ENCODE measurements around the gene RSBN1L. TPM values are rescaled to one million over a fixed set of nuclear protein-coding genes. Genes with fewer than 3 reads are reported as not detected.
"Not testable (repeated sequence)": the region's sequence is repeated elsewhere in the genome, so short reads cannot be mapped to it uniquely, and the experiment has no call there.

The RSBN1L gene
- polyA plus RNA-seq (ENCODE audit: insufficient read length in 3 of 3), result 10 to 100 TPM; 31.5 to 33.5 (median 33.5) TPM

- peak; percentile 91 to 95 (median 94) for DNase-seq (ENCODE audit: low read depth in 3 of 3, low spot score in 2 of 3)
These were observed at the start of gene RSBN1L for GRCh38 chr7:77696057-77696642. Gene RSBN1L (plus strand): TSS chr7:77696459. CDS start chr7:77696470, 11 bp downstream.

DNA sequence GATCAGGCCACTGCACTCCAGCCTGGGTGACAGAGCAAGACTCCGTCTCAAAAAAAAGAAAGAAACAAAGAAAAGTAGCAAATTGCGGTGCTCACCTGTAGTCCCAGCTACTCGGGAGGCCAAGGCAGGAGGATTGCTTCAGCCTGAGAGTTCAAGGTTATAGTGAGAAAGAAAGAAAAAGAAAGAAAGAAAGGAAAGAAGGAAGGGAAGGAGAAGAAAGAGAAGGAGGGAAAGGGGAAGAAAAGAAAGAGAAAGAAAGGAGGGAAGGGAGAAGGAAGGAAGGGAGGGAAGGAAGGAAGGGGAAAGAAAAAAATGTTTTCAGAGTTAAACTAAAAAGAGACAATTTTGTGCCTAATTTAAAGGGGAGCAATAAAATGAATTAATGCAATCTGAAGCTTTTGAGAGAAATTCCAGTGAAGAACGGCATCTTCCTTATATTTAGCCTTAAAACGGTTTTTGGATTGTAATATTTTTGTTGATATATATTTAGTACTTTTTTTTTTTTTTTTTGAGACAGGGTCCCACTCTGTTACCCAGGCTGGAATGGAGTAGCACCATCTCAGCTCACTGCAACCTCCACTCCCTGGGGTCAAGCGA, 47.4 kb upstream of the RSBN1L start:
- no peak for DNase-seq (ENCODE audit: low read depth in 3 of 3, low spot score in 2 of 3)

DNA sequence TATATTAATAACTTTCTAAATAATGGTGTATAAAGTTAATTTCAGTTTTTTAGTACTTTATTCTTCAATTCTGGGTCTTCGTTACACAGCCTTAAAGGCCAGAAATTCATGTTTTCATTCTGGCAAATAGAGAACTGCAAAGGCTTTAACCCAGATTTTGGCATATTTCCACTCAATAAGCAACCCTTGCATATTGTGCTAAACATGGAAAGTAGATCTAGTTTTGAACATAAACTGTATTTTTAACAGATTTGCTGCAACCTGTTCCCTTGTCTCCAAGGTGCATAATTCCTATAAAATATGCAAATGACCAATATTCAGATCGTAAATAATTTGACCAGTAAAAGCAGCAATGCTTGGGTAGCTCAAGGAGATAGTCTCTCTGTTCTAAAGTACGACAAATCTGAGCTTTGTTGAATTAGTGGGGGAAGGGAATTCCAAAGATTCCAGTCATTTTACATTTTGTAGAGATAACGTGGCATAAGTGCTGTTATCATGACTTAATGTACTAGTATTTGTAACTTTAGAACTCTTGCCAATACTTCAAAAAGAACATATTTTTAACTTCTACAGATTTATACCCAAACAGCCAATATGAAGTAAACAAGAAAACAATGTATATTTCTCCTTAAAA, 46.4 kb upstream of the RSBN1L start:
- DNase-seq (ENCODE audit: low read depth in 3 of 3, low spot score in 2 of 3), result no peak

DNA sequence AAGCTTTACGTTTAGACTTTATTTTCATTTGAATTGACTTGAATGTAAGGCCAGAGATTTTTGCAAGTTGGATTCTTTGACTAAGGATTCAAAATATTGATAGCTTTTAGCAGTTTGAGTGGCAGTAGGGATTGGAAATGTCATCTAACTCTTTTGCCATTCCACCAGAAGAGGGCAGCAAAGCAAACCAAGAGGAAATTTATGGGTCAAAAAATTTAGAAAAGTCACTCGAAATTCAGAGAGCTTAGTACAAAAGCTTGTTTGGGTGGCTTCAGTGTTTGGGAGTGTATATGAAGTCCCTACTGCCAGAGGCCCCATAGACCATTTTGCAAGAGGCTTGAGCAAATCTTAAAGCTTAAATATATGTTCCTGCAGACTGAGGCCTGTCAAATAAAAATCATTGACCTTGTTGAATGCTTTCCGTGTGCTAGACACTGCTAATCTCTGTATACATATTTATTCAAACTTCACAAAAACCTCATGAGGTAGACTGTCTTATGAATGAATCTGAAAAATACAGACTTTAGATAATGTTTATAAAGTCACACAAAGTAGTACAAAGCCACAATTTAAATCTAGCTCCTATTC, 44.6 kb upstream of the RSBN1L start:
- DNase-seq (ENCODE audit: low read depth in 3 of 3, low spot score in 2 of 3), result no peak

DNA sequence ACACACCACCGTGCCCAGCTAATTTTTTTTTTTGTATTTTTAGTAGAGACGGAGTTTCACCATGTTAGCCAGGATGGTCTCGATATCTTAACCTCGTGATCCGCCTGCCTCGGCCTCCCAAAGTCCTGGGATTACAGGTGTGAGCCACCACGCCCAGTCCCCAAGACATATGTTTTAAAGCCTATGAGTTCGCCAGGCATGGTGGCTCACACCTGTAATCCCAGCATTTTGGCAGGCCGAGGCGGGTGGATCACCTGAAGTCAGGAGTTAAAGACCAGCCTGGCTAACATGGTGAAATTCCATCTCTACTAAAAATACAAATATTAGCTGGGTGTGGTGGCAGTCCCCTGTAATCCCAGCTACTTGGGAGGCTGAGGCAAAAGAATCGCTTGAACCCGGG, 43.4 kb upstream of the RSBN1L start:
- DNase-seq (ENCODE audit: low read depth in 3 of 3, low spot score in 2 of 3), result not testable (repeated sequence)

GRCh38 chr7:77653572-77653971, 42.7 kb upstream of the RSBN1L start:
- no peak for DNase-seq (ENCODE audit: low read depth in 3 of 3, low spot score in 2 of 3)

DNA sequence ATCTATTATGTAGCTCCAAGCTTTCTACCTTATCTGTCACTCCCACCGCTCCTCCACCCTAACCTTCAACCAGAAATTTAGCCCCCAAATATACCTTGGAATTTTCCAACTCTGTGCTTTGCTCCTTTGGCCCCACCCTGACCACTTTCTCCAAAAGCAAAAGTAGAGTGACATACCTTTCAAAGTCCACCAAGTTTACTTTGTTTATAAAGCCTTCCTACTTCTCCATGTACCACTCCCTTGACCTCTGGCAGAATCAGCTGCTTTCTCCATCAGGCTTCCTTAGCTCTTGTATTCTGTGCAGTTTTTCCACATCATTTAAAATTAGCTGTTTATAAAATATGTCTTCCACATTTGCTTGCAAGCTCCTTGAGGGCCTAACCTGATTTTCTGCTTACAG, 40.9 kb upstream of the RSBN1L start:
- no peak for DNase-seq (ENCODE audit: low read depth in 3 of 3, low spot score in 2 of 3)

- DNase-seq (ENCODE audit: low read depth in 3 of 3, low spot score in 2 of 3), result no peak
These were observed 40.3 kb upstream of the RSBN1L start for GRCh38 chr7:77655836-77656455.

DNA sequence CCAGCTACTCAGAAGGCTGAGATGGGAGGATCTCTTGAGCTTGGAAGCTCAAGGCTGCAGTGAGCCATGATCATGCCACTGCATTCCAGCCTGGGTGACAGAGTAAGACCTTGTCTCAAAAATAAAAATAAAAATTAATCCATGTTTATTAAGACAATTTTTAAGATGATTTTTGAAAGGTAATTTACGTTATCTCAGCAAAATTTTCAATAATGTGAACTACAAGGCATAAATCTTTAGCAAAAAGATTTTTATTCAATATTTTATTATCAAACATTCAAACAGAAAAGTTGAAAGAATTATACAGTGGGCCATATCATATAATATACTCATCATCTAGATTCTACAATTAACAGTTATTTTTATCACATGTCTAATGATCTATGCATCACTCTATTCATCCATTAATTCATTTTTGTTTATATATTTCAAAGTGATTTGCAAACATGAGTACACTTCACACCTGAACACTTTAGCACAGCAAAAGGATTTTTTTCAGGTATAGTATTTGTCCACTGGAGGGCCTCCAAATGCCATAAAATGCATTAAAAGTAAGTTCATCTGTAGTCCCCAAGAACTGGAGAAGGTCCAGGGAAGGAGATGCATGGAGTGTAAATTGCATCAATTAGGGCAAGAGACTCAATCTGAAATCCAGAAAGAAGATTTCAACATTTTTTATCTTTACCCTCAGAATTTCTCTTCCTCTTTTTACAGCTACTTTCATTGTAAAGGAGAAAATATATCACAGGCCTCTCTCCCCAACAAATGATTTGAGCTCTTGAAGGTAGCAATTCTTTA, 38.6 kb upstream of the RSBN1L start:
- DNase-seq (ENCODE audit: low read depth in 3 of 3, low spot score in 2 of 3), result peak in 1 of 3 donors; percentile 26

DNA sequence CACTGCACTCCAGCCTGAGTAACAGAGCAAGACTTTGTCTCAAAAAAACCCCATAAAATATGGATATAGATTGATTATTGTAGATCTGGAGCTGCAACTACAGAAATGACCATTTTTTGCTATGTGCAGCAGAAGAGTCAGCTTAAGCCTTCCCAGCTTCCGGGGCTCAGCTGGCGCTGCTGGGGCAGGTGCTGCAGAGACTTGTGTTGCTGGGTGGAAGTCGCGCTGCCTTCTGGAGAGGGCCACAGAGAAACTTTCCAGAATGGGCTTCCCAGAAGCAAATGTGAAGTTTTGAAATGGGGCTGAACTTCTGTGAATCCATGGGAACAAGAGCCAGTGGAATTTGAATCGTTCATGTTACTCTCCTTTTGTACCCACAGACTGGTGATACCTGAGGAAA, 37.3 kb upstream of the RSBN1L start:
- no peak for DNase-seq (ENCODE audit: low read depth in 3 of 3, low spot score in 2 of 3)

DNA sequence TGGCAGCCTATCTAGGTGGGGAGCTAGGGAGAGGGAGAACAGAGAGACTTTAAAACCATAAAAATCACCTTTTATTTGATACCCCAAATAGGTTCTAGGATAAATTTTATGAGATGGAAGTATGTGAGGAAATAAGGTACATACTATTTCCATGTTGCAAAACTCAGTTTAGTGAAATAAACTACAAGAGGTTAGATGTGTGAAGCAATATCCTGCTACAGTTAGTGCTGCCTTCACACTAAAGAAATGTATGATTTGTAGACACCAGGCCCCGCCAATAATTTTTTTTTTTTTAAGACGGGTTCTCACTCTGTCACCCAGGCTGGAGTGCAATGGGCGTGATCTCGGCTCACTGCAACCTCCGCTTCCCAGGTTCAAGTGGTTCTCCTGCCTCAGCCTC, 34.4 kb upstream of the RSBN1L start:
- no peak for DNase-seq (ENCODE audit: low read depth in 3 of 3, low spot score in 2 of 3)

- DNase-seq (ENCODE audit: low read depth in 3 of 3, low spot score in 2 of 3), result no peak
These were observed 33.4 kb upstream of the RSBN1L start for GRCh38 chr7:77662869-77663268.

- no peak for DNase-seq (ENCODE audit: low read depth in 3 of 3, low spot score in 2 of 3)
These were observed 31.5 kb upstream of the RSBN1L start for GRCh38 chr7:77664715-77665114.

- DNase-seq (ENCODE audit: low read depth in 3 of 3, low spot score in 2 of 3), result no peak
These were observed 31.1 kb upstream of the RSBN1L start for GRCh38 chr7:77665161-77665560.

GRCh38 chr7:77667459-77668086, 28.7 kb upstream of the RSBN1L start:
- no peak for DNase-seq (ENCODE audit: low read depth in 3 of 3, low spot score in 2 of 3)

DNA sequence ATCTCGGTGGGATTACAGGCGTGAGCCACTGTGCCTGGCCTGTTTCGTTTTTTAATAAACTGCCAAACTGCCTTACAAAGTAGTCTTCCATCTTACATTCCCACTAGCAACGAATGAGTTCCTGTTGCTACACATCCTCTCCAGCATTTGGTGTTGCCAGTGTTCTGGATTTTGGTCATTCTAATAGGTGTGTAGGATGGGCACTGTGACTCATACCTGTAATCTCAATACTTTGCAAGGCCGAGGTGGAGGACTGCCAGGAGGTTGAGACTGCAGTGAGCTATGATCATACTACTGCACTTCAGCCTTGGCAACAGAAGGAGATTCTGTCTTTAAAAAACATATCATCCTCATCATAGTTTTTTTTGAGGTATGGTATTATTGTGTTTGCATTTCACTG, 21.4 kb upstream of the RSBN1L start:
- no peak for DNase-seq (ENCODE audit: low read depth in 3 of 3, low spot score in 2 of 3)

DNA sequence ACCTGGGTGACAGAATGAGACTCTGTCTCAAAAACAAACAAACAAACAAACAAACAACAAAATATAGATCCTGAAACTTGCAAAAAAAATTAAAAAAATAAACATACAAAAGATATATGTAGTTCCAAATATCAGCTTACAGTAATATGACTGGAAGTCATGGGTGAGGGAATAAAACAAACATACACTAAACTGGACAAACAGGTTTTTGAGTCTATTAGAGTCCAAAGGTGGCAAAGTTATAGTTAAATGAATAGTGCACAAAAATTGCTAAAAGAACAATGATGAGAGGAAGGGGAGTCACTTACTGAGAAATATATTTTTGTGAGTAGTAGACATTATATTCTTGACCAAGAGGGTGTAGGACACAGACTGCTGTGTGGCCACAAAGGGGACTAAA, 16.7 kb upstream of the RSBN1L start:
- DNase-seq (ENCODE audit: low read depth in 3 of 3, low spot score in 2 of 3), result no peak

DNA sequence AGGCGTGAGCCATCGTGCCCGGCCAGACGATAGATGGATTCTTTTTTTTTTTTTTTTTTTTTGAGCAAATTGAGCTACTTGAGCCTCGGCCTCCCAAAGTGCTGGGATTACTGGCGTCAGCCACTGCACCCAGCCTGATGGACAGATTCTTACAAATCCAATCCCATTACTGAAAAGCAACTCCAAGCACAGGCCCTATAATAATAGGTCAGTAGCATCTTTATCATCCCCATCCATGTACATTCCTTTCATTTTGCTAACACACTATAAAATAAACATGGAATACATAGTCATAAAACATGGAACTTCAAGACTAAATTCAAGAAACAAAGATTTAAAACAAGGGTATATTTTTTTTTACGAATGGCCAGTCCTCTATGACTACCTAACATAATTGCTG, 16.0 kb upstream of the RSBN1L start:
- DNase-seq (ENCODE audit: low read depth in 3 of 3, low spot score in 2 of 3), result no peak

- DNase-seq (ENCODE audit: low read depth in 3 of 3, low spot score in 2 of 3), result no peak
These were observed 12.2 kb upstream of the RSBN1L start for GRCh38 chr7:77684030-77684429.

GRCh38 chr7:77685233-77685632, 11.0 kb upstream of the RSBN1L start:
- DNase-seq (ENCODE audit: low read depth in 3 of 3, low spot score in 2 of 3), result no peak
